K562 (cell line): ENCODE measurements around the gene RPUSD2. TPM values are rescaled to one million over a fixed set of nuclear protein-coding genes. Genes with fewer than 3 reads are reported as not detected.
A peak's percentile ranks its signal among the peaks of the same experiment; 100 is the strongest.

ENCODE experiments used
- C11orf30 ChIP-seq: fragments of 450-650 bp; IDR thresholded peaks from 2 replicates; pipeline ENCODE4 v1.6.1; 2016; ENCODE audit warnings: low read depth, mild to moderate bottlenecking
- CAMTA2 ChIP-seq: fragments of 250-450 bp; sonication (Bioruptor Pico); conservative IDR thresholded peaks from 2 replicates; pipeline ENCODE4 v1.5.1; 2022
- CBX8 ChIP-seq: fragments of 200-600 bp; sonication (generic); IDR thresholded peaks from 2 replicates; pipeline ENCODE4 v1.6.1; 2012; ENCODE audit warnings: borderline replicate concordance, mixed run types, low read depth, mild to moderate bottlenecking, moderate library complexity, mixed read lengths, low read length, control low read depth, inconsistent platforms; ENCODE audit not compliant: poor library complexity, severe bottlenecking; ENCODE audit errors: extremely low read depth
- CCNT2 ChIP-seq: IDR thresholded peaks from 2 replicates; pipeline ENCODE4 v1.6.1; 2011; ENCODE audit warnings: borderline replicate concordance, low read depth, mild to moderate bottlenecking, moderate library complexity, mixed read lengths, low read length; ENCODE audit not compliant: insufficient read length; ENCODE audit errors: extremely low read depth
- CREB1 ChIP-seq, 2 experiments: sonication (generic) in 1 of 2; formaldehyde crosslinking in 1 of 2; IDR thresholded peaks; 2 replicates each; pipeline versions ENCODE4 v1.6.1 to v1.8.0; 2012 to 2022; ENCODE audit warnings: inconsistent platforms in 1 of 2, mild to moderate bottlenecking in 1 of 2, missing genetic modification reagents in 1 of 2, moderate library complexity in 1 of 2
- GATA2 ChIP-seq: sonication (generic); formaldehyde crosslinking; IDR thresholded peaks from 2 replicates; pipeline ENCODE4 v1.4.0; 2020; ENCODE audit warnings: mild to moderate bottlenecking, missing genetic modification reagents
- GATAD2B ChIP-seq: fragments of 450-650 bp; IDR thresholded peaks from 2 replicates; pipeline ENCODE4 v1.6.1; 2017; ENCODE audit warnings: mild to moderate bottlenecking, borderline replicate concordance
- GTF2E2 ChIP-seq: fragments of 200-800 bp; sonication (Bioruptor generic); IDR thresholded peaks from 2 replicates; pipeline ENCODE4 v1.6.1; 2016; ENCODE audit warnings: missing genetic modification characterization, missing compliant biosample characterization
- HCFC1 ChIP-seq: IDR thresholded peaks from 2 replicates; pipeline ENCODE4 v1.6.1; 2012; ENCODE audit warnings: low read depth, low read length, improper control_type of control experiment
- MEIS2 ChIP-seq: fragments of 450-650 bp; IDR thresholded peaks from 2 replicates; pipeline ENCODE4 v1.6.1; 2014; ENCODE audit warnings: mild to moderate bottlenecking; ENCODE audit not compliant: partially characterized antibody
- NFIX ChIP-seq: fragments of 250-450 bp; sonication (Bioruptor Pico); IDR thresholded peaks from 2 replicates; pipeline ENCODE4 v1.4.0; 2020; ENCODE audit warnings: low read depth, mild to moderate bottlenecking, moderate library complexity
- POLR2AphosphoS5 ChIP-seq: IDR thresholded peaks from 2 replicates; pipeline ENCODE4 v1.6.1; 2011; ENCODE audit warnings: mild to moderate bottlenecking, low read depth, low read length, moderate library complexity; ENCODE audit not compliant: control insufficient read depth, insufficient read depth
- RAD21 ChIP-seq, 2 experiments: fragments of 250-450 bp in 1 of 2; fragments of 450-650 bp in 1 of 2; sonication (Bioruptor Pico) in 1 of 2; formaldehyde crosslinking in 1 of 2; IDR thresholded peaks in 1 of 2; conservative IDR thresholded peaks in 1 of 2; 2 replicates each; pipeline versions ENCODE4 v1.4.0 to v1.8.0; 2020 to 2022; ENCODE audit warnings: mild to moderate bottlenecking in 2 of 2, moderate library complexity in 1 of 2
- RBM34 ChIP-seq: fragments of 200-400 bp; formaldehyde crosslinking; IDR thresholded peaks from 2 replicates; pipeline ENCODE4 v1.6.1; 2018; ENCODE audit warnings: low read length, borderline replicate concordance; ENCODE audit not compliant: insufficient read depth
- SAFB ChIP-seq: fragments of 200-400 bp; formaldehyde crosslinking; IDR thresholded peaks from 2 replicates; pipeline ENCODE4 v1.6.1; 2017; ENCODE audit warnings: low read depth, low read length, borderline replicate concordance
- SP2 ChIP-seq: IDR thresholded peaks from 2 replicates; pipeline ENCODE4 v1.6.1; 2011; ENCODE audit warnings: mild to moderate bottlenecking, low read depth, low read length, moderate library complexity; ENCODE audit not compliant: poor library complexity, severe bottlenecking; ENCODE audit errors: extremely low read depth
- SUPT5H ChIP-seq: fragments of 450-650 bp; IDR thresholded peaks from 2 replicates; pipeline ENCODE4 v1.6.1; 2016
- ZNF224 ChIP-seq: sonication (generic); formaldehyde crosslinking; IDR thresholded peaks from 2 replicates; pipeline ENCODE4 v1.8.0; 2022; ENCODE audit warnings: mild to moderate bottlenecking, missing genetic modification reagents
- ZNF445 ChIP-seq: fragments of 250-450 bp; sonication (Bioruptor Pico); IDR thresholded peaks from 2 replicates; pipeline ENCODE4 v1.4.0; 2020; ENCODE audit warnings: low read depth, mild to moderate bottlenecking, moderate library complexity
- ZNF507 ChIP-seq: conservative IDR thresholded peaks from 2 replicates; pipeline ENCODE4 v1.6.1; 2017; ENCODE audit warnings: missing genetic modification characterization, missing compliant biosample characterization
- ZNF561 ChIP-seq: fragments of 450-650 bp; formaldehyde crosslinking; conservative IDR thresholded peaks from 2 replicates; pipeline ENCODE4 v1.4.0; 2020; ENCODE audit warnings: mild to moderate bottlenecking, moderate library complexity
- ZNF586 ChIP-seq: fragments of 450-650 bp; formaldehyde crosslinking; conservative IDR thresholded peaks from 2 replicates; pipeline ENCODE4 v1.4.0; 2020; ENCODE audit warnings: mild to moderate bottlenecking, moderate library complexity
- ZNF696 ChIP-seq: fragments of 250-450 bp; sonication (Bioruptor Pico); conservative IDR thresholded peaks from 2 replicates; pipeline ENCODE4 v1.4.0; 2020; ENCODE audit warnings: mild to moderate bottlenecking, moderate library complexity
- polyA plus RNA-seq, 8 experiments: library from polyadenylated mRNA; depleted of rRNA in 4 of 8; stranded (reverse) in 5 of 8; unstranded in 3 of 8; fragments of >200 nt; fragmentation: Nextera tagmentation in 2 of 8; fragmentation: Illumina TruSeq in 1 of 8; extraction: Ambion mirVana in 2 of 8; extraction: Trizol in 1 of 8; gene quantifications; 2 replicates each; pipeline versions ENCODE4 v1.2.1 to v1.2.3, GENCODE V29; 2011 to 2014; ENCODE audit warnings: inconsistent platforms in 1 of 8, missing spikeins in 1 of 8
- total RNA-seq, 7 experiments: library from RNA; depleted of rRNA in 6 of 7; stranded (reverse); fragments of >200 nt in 6 of 7; fragmentation: Illumina TruSeq in 2 of 7; extraction: Trizol in 2 of 7; gene quantifications; 2 replicates each; pipeline versions ENCODE4 v1.2.1 to v1.2.3, GENCODE V29; 2011 to 2021; ENCODE audit warnings: low replicate concordance in 1 of 7
- TF ChIP-seq, protein P1 (sequence below): sonication (generic); formaldehyde crosslinking; IDR thresholded peaks from 2 replicates; pipeline ENCODE4 v1.8.0; 2022; ENCODE audit warnings: mild to moderate bottlenecking, missing genetic modification reagents, borderline replicate concordance
- TF ChIP-seq, protein P2 (sequence below): fragments of 450-650 bp; IDR thresholded peaks from 2 replicates; pipeline ENCODE4 v1.6.1; 2018; ENCODE audit warnings: mild to moderate bottlenecking, low read depth; ENCODE audit not compliant: partially characterized antibody

The RPUSD2 gene
- total and polyA plus RNA-seq, 9 of the 15 experiments (the other 6 are each of a cell fraction or from before 2014, with no cell fraction given) = 3.7 to 30.2 (median 14.3) TPM

GRCh38 chr15:40558952-40559742 is 10.0 kb upstream of the RPUSD2 start (continued):
- no peak for TF ChIP-seq ZNF561 (CRISPR knock-in tag)
- TF ChIP-seq SAFB = no peak
- TF ChIP-seq ZNF445 = no peak
- no peak for TF ChIP-seq NFIX (CRISPR knock-in tag)
- TF ChIP-seq POLR2AphosphoS5 = peak; percentile 96
- TF ChIP-seq, protein P1, sequence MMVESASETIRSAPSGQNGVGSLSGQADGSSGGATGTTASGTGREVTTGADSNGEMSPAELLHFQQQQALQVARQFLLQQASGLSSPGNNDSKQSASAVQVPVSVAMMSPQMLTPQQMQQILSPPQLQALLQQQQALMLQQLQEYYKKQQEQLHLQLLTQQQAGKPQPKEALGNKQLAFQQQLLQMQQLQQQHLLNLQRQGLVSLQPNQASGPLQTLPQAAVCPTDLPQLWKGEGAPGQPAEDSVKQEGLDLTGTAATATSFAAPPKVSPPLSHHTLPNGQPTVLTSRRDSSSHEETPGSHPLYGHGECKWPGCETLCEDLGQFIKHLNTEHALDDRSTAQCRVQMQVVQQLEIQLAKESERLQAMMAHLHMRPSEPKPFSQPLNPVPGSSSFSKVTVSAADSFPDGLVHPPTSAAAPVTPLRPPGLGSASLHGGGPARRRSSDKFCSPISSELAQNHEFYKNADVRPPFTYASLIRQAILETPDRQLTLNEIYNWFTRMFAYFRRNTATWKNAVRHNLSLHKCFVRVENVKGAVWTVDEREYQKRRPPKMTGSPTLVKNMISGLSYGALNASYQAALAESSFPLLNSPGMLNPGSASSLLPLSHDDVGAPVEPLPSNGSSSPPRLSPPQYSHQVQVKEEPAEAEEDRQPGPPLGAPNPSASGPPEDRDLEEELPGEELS = no peak
- TF ChIP-seq RAD21 (CRISPR knock-in tag; conservative IDR thresholded peaks at IDR 0.05 in 1 of 2, IDR thresholded peaks at IDR 0.05 in 1 of 2) = no peak
- no peak for TF ChIP-seq GATAD2B
- no peak for TF ChIP-seq ZNF586 (CRISPR knock-in tag)
- TF ChIP-seq CCNT2 = peak; percentile 86
- TF ChIP-seq, protein P2, sequence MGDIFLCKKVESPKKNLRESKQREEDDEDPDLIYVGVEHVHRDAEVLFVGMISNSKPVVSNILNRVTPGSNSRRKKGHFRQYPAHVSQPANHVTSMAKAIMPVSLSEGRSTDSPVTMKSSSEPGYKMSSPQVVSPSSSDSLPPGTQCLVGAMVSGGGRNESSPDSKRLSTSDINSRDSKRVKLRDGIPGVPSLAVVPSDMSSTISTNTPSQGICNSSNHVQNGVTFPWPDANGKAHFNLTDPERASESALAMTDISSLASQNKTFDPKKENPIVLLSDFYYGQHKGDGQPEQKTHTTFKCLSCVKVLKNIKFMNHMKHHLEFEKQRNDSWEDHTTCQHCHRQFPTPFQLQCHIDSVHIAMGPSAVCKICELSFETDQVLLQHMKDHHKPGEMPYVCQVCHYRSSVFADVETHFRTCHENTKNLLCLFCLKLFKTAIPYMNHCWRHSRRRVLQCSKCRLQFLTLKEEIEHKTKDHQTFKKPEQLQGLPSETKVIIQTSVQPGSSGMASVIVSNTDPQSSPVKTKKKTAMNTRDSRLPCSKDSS = no peak
- no peak for TF ChIP-seq RBM34
- peak; percentile 65; the same call in 1 of the 2 replicates for TF ChIP-seq CREB1 (IDR thresholded peaks at IDR 0.05)
- no peak for TF ChIP-seq CREB1 (CRISPR knock-in tag; IDR thresholded peaks at IDR 0.05)
- no peak for TF ChIP-seq SP2
- no peak for TF ChIP-seq GTF2E2 (tag)
- no peak for TF ChIP-seq ZNF224
- no peak for TF ChIP-seq ZNF696 (CRISPR knock-in tag)
- no peak for TF ChIP-seq CAMTA2 (CRISPR knock-in tag)
- TF ChIP-seq CBX8 = no peak
- no peak for TF ChIP-seq C11orf30
- peak; percentile 93 for TF ChIP-seq GATA2 (CRISPR knock-in tag)
- no peak for TF ChIP-seq ZNF507
- TF ChIP-seq MEIS2 = peak; percentile 31
- no peak for TF ChIP-seq HCFC1
- no peak for TF ChIP-seq SUPT5H
